ENCODE measurements around the gene ASTL. TPM values are rescaled to one million over a fixed set of nuclear protein-coding genes. Genes with fewer than 3 reads are reported as not detected.

Gene ASTL
- total RNA-seq, 1 donor from 2014 or later = not detected

DNA sequence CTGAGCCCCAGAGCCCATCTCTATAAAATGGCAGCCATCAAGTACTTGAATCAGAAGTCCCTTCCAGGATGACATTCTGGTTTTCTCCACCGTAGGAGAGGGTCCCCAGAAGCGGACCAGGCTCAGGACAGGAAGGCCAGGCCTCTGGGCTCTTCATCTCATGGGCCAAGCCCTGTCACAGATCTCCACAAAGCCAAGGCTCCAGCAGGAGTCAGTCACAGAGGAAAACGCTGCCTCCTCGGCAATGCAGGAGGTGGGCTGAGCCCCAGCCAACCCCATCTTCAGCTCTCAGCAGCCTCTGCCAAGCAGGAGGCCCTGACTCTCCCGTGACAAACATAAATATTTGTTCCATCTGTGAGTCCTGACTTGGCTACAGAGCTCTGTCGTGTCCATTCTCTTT lies 64.1 kb downstream of the ASTL start:
- no peaks in the 10 kb centered on the region for H3K4me1 ChIP-seq
- H3K9me3 ChIP-seq = no peaks in the 10 kb centered on the region
- no peak overlapping the region for H3K4me3 ChIP-seq
- TF ChIP-seq, protein P1, sequence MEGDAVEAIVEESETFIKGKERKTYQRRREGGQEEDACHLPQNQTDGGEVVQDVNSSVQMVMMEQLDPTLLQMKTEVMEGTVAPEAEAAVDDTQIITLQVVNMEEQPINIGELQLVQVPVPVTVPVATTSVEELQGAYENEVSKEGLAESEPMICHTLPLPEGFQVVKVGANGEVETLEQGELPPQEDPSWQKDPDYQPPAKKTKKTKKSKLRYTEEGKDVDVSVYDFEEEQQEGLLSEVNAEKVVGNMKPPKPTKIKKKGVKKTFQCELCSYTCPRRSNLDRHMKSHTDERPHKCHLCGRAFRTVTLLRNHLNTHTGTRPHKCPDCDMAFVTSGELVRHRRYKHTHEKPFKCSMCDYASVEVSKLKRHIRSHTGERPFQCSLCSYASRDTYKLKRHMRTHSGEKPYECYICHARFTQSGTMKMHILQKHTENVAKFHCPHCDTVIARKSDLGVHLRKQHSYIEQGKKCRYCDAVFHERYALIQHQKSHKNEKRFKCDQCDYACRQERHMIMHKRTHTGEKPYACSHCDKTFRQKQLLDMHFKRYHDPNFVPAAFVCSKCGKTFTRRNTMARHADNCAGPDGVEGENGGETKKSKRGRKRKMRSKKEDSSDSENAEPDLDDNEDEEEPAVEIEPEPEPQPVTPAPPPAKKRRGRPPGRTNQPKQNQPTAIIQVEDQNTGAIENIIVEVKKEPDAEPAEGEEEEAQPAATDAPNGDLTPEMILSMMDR (IDR thresholded peaks at IDR 0.05) = no peak
- peak; percentile 54 for DNase-seq
- H3K36me3 ChIP-seq = no peaks in the 10 kb centered on the region
- ATAC-seq = no peak
- intact Hi-C loops (cut with DNase I) = no loop called here
- no peaks in the 10 kb centered on the region for H3K27me3 ChIP-seq
- H3K27ac ChIP-seq = no peak overlapping the region

DNA sequence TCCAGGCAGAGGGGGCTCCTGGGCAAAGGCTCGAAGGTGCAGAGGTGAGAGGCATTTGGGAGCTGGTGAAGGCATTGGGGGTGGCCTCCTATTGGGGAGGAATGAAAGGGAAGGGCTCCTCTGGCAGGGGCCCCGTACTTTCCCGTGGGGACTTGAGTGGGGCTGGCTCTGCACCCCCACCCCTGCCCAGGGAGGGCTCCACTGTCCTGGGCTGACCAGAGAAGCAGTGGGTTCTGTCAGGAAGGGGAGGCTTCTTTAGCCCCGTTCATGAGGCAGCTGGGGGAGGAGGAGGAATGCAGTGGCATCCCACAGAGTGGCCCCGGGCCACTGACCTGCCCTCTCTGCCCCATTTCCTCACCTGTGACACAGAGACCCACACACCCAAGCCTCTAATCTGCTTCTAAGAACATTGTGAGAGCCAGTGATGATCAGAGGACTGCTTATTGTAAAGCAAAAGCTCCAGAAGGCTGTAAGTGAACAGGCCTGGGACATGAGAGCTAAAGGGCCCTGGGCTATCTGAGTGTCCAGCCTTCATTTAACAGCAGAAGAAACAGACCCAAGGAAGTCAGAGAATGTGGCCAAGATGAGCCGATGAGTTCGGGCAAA lies 65.0 kb downstream of the ASTL start:
- TF ChIP-seq, protein P1 (IDR thresholded peaks at IDR 0.05) = no peak
- Histone ChIP-seq H3K4me3 (no peak overlapping the region), H3K27ac (no peak overlapping the region), H3K9me3 (no peaks in the 10 kb centered on the region), H3K4me1 (no peaks in the 10 kb centered on the region), H3K36me3 (no peaks in the 10 kb centered on the region), H3K27me3 (no peaks in the 10 kb centered on the region)
- intact Hi-C loops (cut with DNase I) = no loop called here
- ATAC-seq (peak; percentile 22), DNase-seq (peak; percentile 53)

Other genes starting within 250 kb of the ASTL start
- gene ANKRD36C, start 146.7 kb downstream of the ASTL start, total RNA-seq = 24.3 TPM
- gene GPAT2, start 103.6 kb downstream of the ASTL start, total RNA-seq = 3.2 TPM
- 0.14 TPM for gene ADRA2B, start 21.9 kb downstream of the ASTL start, total RNA-seq
- gene DUSP2, start 6.9 kb upstream of the ASTL start, total RNA-seq = 4.4 TPM
- 156 TPM for gene STARD7, start 70.3 kb upstream of the ASTL start, total RNA-seq
- gene TMEM127, start 127.5 kb upstream of the ASTL start, total RNA-seq = 67.3 TPM
- gene CIAO1, start 127.7 kb upstream of the ASTL start, total RNA-seq = 61.7 TPM
- 91.2 TPM for gene SNRNP200, start 167.0 kb upstream of the ASTL start, total RNA-seq
- 1.3 TPM for gene ITPRIPL1, start 186.8 kb upstream of the ASTL start, total RNA-seq
- gene NCAPH, start 197.3 kb upstream of the ASTL start, total RNA-seq = 1.6 TPM